ENCODE results near the gene OR2B6.

Gene OR2B6

DNA sequence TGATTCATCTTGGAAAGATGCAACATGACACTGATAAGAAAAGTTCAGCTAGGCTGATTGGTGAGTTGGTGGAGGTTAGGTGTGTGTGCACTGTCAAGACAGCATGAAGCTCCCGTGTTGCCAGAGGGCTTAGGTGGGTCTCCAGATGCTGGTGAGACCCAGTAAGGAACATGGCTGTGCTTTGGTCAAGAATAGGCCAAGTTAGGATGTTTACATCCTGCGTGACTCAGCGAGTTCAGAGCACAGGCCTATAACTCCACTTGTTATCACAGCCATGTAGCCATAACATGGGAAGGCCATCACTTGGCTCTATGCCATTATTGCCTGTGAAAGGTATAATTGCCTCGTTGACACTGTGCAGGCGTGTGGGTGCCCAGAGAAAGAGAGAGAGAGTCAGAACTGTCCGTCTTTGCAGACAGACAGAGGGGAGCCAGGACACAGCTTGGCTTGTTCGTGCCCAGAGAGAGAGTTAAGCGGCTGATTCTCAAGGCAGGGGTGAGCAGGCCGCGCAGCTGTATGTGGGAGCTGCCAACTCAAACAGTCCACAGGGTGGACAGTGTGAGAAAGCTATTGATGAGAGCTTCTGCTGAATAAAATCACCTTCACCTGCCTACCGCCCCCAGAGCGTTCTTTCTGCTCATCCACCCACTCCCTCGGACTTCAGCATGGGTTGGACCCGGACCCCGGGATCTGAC is 43.5 kb downstream of the OR2B6 start:
- DNase-seq (ENCODE audit: low read depth) = no peak

DNA sequence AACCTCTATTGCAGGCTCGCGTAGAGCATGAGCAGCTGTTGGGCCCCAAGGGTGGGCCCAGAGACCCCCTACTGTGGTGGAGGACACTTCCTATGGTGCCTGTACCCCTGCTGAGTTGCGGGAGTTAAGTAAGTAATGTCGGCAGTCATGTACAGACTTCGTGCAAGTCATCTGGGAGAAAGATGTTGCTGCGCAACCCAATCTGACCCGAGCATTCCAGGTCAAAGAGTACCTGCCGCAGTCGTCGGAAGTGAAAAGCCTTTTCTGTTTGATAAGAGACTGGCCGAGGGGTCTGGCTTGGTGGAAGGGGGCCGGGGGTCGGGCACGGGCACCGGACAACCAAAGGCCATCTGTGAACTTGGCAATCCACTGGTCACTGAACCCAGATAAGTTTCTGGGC is 44.3 kb downstream of the OR2B6 start:
- no peak for DNase-seq (ENCODE audit: low read depth)

DNA sequence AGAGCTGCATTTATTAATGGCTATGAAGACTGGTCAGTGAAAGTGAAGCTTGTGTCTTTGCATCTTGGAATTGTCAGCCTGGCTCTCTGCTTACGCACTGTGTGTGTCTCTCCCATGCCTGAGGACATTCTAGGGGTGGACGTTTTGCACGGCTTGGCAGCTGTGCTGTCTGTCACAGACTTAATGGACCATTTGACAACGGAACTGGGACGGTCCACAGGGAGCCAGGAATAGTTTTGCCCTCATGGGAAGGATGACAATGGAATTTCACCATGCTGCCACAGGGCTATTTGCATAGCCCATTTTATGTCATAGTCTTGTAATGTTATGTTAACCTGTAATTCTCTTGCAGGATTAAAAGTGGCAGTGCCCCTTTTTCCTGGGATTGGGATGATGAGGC is 44.7 kb downstream of the OR2B6 start:
- DNase-seq (ENCODE audit: low read depth) = no peak

DNA sequence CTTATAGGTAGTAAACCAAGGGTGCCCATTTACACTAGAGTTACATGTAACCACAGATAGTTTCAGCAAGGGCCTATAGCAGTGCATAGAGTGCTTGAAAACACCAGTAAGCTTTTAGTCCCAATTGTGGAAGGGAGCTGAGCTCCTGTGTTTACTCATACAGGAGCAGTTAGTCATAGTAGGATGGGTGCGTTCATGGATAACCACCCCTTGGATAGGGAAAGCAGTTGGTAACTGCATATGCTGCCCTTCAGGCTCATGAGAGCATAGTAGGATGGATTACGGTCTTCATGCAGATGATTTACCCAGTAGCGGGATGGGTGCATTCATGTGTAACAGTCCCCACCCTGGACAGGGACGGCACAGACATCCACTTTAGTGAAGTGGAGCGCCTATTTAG is 45.1 kb downstream of the OR2B6 start:
- no peak for DNase-seq (ENCODE audit: low read depth)

DNA sequence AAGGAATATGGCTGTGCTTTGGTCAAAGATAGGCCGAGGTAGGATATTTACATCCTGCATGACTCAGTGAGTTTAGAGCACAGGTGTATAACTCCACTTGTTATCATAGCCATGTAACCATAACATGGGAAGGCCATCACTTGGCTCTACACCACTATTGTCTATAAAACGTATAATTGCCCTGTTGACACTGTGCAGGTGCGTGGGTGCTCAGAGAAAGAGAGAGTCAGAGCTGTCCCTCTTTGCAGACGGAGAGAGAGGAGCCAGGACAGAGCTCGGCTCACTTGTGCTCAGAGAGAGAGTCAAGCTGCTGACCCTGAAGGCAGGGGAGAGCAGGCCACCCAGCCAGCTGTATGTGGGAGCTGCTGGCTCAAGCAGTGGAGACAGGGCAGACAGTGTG is 46.0 kb downstream of the OR2B6 start:
- no peak for DNase-seq (ENCODE audit: low read depth)

DNA sequence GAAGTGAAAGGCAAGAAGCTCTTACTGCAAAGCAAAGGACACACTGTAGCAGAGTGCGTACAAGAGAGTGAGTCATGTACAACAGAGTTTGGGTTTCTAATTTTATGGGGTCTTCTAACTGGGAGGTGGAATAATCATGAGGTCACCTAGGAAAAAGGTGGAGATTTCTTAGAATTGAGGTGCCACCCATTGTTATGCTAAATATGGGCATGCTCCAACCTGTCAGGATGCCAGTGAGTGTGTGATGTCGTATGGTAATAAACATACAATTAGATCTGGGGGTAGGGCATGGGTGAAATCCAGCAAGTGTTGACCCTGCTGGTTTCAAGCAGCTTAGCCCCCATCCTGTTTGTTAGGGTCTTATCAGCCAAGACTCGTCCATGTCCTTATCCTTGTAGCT is 46.6 kb downstream of the OR2B6 start:
- no peak for DNase-seq (ENCODE audit: low read depth)

DNA sequence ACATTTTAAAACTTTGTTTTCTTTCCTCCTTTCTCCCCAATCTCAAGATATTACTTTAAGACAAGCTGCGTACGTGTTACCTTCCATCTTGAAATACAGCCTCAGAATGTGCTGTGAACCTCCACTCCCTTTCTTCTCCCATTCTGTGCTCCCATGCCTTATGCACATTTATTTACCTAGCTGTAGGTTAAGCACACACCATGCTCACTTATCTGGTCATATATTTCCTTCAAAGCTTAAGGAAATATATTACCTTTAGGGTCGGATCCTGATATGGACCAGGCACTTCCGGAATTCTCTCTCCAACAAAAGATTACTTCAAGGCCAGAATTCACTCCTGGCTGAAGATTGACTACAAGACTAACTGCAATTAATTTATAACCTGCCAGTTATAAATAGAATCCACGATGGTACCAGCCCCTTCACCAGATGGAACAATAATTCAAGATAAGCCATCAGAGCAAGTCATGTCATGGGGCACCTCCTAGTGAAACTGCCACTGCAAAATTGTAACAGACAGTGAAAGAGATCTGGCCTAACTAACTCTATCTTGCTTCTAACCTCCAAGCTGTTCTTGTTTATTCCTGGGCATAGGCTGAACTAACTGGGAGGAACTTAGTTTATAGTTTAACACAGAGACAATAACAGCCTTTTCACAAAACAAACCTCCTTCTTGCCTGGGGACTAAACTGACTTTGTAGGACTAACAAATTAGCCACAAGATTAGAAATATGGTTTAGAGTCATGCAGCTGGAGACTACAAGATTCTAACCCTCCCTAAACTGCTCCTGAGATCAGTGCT is 47.5 kb downstream of the OR2B6 start:
- DNase-seq (ENCODE audit: low read depth) = no peak

DNA sequence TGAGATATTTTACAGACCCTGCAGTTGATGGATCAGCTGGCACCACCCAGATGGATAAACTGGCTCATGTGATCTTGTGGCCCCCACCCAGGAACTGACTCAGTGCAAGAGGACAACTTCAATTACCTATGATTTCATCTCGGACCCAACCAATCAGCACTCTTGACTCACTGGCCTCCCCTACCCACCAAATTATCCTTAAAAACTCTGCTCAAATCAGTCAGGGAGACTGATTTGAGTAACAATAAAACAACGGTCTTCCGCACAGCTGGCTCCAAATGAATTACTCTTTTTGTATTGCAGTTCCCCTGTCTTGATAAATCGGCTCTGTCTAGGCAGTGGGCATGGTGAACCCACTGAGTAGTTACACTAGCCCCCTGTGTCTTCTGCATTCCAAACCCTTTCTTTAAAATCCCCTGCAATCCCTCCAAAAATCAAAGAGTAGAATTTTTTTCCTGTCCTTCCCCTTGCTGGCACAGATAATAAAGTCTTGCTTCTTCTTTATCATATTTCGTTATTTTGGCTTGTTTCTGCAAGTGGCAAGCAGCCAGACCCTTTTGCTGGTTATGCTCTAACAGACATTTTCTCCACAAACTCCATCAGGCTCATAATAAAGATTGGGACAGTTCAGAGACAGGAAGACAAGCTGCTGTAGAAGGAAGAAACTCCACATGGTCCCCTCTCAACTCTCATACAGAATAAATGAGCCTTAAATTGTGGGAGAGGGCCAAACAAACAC is 48.3 kb downstream of the OR2B6 start:
- no peak for DNase-seq (ENCODE audit: low read depth)

DNA sequence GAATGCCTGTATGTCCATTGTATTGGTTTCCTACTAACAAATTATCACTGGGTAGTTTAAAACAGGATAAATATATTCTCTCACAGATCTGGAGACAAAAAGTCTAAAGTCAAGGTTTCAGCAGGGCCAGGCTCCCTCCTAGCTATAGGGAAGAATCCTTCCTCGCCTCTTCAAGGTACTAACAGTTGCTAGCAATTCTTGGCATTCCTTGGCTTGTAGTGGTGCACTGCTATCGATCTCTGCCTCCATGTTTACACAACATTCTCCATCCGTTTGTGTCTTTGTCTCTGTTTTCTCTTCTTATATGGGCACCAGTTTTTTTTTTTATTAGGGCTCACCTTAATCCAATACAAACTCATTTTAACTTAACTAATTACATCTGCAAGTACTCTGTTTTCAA is 48.9 kb downstream of the OR2B6 start:
- DNase-seq (ENCODE audit: low read depth) = no peak

All from EH (cell line).